ENCODE measurements around the gene MBOAT1. TPM values are rescaled to one million over a fixed set of nuclear protein-coding genes. Genes with fewer than 3 reads are reported as not detected.

MBOAT1 gene
- total and polyA plus RNA-seq, 5 experiments from 2014 or later, result 0.14 to 3.5 (median 0.60) TPM

DNA sequence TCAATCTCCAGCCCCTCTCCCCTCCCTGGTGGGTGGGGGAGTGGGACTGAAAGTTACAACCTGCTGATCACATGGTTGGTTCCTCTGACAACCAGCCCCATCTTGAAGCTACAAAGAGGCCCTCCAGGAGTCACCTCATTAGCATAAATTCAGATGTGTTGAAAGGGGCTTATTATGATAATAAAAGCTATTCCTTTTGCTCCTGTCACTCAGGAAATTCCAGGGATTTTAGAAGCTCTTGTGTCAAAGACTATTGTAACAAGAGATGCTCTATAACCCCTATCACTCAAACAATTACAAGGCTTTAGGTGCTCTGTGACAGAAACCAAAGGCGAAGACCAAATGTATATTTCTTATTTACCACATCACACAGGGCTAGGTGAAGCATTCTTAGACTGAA lies 30.1 kb upstream of the MBOAT1 start:
- Mint-ChIP-seq H3K27ac (no peak overlapping the region), H3K4me1 (peaks cover 2 to 7% (median 6%) of the 10 kb centered on the region in 4 donors), H3K4me3 (no peak overlapping the region), H3K27me3 (no peaks in the 10 kb centered on the region), H3K9me3 (peaks cover 0 to 4% (median 0%) of the 10 kb centered on the region in 9 donors), H3K36me3 (no peaks in the 10 kb centered on the region)
- DNase-seq, result no peak
- POLR2A ChIA-PET, result no interaction called here
- ATAC-seq, result no peak

DNA sequence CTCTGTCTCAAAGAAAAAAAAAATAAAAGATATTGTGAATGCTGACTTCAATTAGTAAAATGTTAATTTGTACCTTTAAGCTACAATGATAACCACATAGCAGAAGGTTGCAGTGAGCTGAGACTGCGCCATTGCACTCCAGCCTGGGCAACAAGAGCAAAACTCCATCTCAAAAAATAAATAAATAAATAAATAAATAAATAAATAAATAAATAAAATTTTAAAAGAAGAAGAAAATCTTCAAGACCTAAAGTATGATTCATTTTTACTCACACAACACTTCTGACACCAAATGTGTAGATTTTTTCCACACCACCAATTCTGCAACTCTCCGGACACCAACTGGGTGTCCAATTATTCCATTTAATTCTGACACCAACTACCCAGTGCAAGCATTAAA lies 28.8 kb upstream of the MBOAT1 start:
- Mint-ChIP-seq H3K4me3 (no peak overlapping the region), H3K36me3 (no peaks in the 10 kb centered on the region), H3K9me3 (peaks cover 0 to 4% (median 0%) of the 10 kb centered on the region in 9 donors), H3K27ac (no peak overlapping the region), H3K27me3 (no peaks in the 10 kb centered on the region), H3K4me1 (peaks cover 2 to 15% (median 8%) of the 10 kb centered on the region in 4 donors)
- POLR2A ChIA-PET, result no interaction called here
- no peak for DNase-seq
- no peak for ATAC-seq

- Mint-ChIP-seq H3K27me3 (no peaks in the 10 kb centered on the region), H3K4me1 (peaks cover 2 to 16% (median 8%) of the 10 kb centered on the region in 4 donors), H3K9me3 (peaks cover 0 to 4% (median 0%) of the 10 kb centered on the region in 9 donors), H3K36me3 (no peaks in the 10 kb centered on the region), H3K27ac (no peak overlapping the region), H3K4me3 (no peak overlapping the region)
- POLR2A ChIA-PET, result no interaction called here
- ATAC-seq (no peak), DNase-seq (no peak)
Measured at GRCh38 chr6:20238688-20239587, 26.7 kb upstream of the MBOAT1 start.

DNA sequence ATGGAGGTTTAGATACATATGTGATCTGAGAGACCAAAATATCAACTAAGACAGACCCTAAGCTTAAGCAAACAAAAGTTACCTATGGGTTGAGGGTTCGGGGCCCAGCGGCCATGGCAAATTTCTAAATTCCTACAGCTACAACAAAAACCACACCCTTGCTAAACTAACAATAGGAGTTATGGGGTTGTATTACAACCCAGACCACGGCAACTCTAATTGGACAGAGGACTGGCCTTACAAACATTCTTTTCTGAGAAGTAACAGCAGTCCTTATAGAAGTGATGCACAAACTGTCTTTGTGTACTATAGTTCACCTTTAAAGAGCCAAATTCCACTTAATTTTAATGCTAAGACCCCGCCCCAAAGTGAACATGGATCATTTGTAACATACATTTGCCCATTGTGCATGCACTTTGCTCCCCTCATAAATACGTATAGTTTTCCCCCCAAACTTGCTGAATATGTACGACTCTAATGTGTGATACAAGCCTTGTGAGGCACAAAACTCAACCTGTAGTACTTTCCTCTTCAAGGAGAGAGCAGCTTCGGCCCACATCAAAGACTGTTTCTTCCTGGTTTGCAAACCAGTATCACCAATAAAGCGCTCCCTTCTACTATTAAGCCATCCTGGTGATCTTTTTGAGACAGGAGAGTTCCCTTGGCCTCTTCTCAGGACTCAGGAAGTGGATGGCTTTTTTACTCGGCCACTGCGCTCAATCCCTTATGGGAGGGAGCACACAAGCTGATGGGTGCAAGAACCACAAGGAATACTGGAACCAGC lies 25.6 kb upstream of the MBOAT1 start:
- Mint-ChIP-seq H3K4me1 (peaks cover 2 to 16% (median 8%) of the 10 kb centered on the region in 4 donors), H3K4me3 (no peak overlapping the region), H3K9me3 (no peaks in the 10 kb centered on the region), H3K27ac (no peak overlapping the region), H3K27me3 (no peaks in the 10 kb centered on the region), H3K36me3 (no peaks in the 10 kb centered on the region)
- DNase-seq (no peak), ATAC-seq (no peak)
- POLR2A ChIA-PET, result no interaction called here

DNA sequence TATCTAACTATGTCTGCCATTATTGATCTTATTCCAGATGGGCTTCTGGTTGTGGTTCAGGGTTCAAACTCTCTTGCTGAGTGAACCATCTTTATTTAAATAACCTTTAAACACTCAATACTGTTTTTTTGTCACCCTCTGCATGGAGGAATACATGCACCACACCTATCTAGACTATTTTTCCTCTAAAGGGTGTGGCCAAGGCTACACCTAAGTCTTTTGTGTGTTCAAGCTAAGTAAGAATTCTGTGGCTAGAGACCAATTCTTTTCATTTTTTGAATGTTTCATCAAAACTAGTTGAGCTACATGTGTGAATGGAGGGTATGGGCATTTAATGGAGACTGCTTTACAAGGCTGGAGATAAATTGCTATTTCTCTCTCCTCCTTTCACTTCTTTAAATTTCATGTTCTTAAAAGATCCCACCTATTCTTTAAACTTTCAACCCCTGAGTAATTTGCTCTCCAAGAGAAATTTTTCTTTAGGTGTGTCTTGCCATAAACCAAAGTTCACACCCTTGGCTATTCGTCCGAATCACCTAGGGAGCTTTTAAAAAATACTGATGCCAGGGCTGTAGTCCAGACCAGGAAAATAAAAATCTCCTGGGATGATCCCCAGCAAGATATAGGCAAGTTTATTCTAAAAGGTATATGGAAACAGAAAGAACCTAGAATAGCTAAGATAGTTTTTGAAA lies 24.8 kb upstream of the MBOAT1 start:
- no peaks in the 10 kb centered on the region for H3K36me3 Mint-ChIP-seq
- H3K9me3 Mint-ChIP-seq, result no peaks in the 10 kb centered on the region
- no peak for ATAC-seq
- POLR2A ChIA-PET, result no interaction called here
- DNase-seq, result no peak
- H3K4me3 Mint-ChIP-seq, result no peak overlapping the region
- no peak overlapping the region for H3K27ac Mint-ChIP-seq
- H3K4me1 Mint-ChIP-seq, result peaks cover 2 to 16% (median 8%) of the 10 kb centered on the region in 4 donors
- no peaks in the 10 kb centered on the region for H3K27me3 Mint-ChIP-seq

GRCh38 chr6:20236344-20236743 lies 24.1 kb upstream of the MBOAT1 start:
- Mint-ChIP-seq H3K36me3 (no peaks in the 10 kb centered on the region), H3K27me3 (no peaks in the 10 kb centered on the region), H3K9me3 (no peaks in the 10 kb centered on the region), H3K27ac (no peak overlapping the region), H3K4me1 (peaks cover 2 to 16% (median 8%) of the 10 kb centered on the region in 4 donors), H3K4me3 (no peak overlapping the region)
- ATAC-seq (no peak), DNase-seq (no peak)
- POLR2A ChIA-PET, result no interaction called here

- ATAC-seq (no peak), DNase-seq (no peak)
- H3K27ac Mint-ChIP-seq, result no peak overlapping the region
- peaks cover 0 to 4% (median 2%) of the 10 kb centered on the region in 5 donors for H3K27me3 Mint-ChIP-seq
- H3K4me3 Mint-ChIP-seq, result no peak overlapping the region
- no peaks in the 10 kb centered on the region for H3K9me3 Mint-ChIP-seq
- H3K4me1 Mint-ChIP-seq, result peaks cover 2 to 16% (median 8%) of the 10 kb centered on the region in 4 donors
- POLR2A ChIA-PET, result no interaction called here
- no peaks in the 10 kb centered on the region for H3K36me3 Mint-ChIP-seq
Measured at GRCh38 chr6:20235041-20235440, 22.8 kb upstream of the MBOAT1 start.

GRCh38 chr6:20234136-20234535 lies 21.9 kb upstream of the MBOAT1 start:
- H3K9me3 Mint-ChIP-seq, result no peaks in the 10 kb centered on the region
- no peak for ATAC-seq
- POLR2A ChIA-PET, result no interaction called here

GRCh38 chr6:20233007-20233730 lies 20.9 kb upstream of the MBOAT1 start:
- Mint-ChIP-seq H3K36me3 (no peaks in the 10 kb centered on the region), H3K9me3 (no peaks in the 10 kb centered on the region), H3K27ac (no peak overlapping the region), H3K27me3 (peaks cover 0 to 6% (median 2%) of the 10 kb centered on the region in 5 donors), H3K4me1 (peaks cover 2 to 16% (median 7%) of the 10 kb centered on the region in 4 donors), H3K4me3 (no peak overlapping the region)
- no peak for ATAC-seq
- POLR2A ChIA-PET, result no interaction called here
- DNase-seq, result no peak

More at GRCh38 chr6:20234136-20234535, 21.9 kb upstream of the MBOAT1 start:
- H3K36me3 Mint-ChIP-seq, result no peaks in the 10 kb centered on the region
- no peak overlapping the region for H3K4me3 Mint-ChIP-seq
- no peak for DNase-seq
- peaks cover 0 to 6% (median 2%) of the 10 kb centered on the region in 5 donors for H3K27me3 Mint-ChIP-seq
- peaks cover 2 to 16% (median 8%) of the 10 kb centered on the region in 4 donors for H3K4me1 Mint-ChIP-seq
- H3K27ac Mint-ChIP-seq, result no peak overlapping the region

GRCh38 chr6:20232188-20232587 lies 19.9 kb upstream of the MBOAT1 start:
- Mint-ChIP-seq H3K27me3 (peaks cover 0 to 6% (median 2%) of the 10 kb centered on the region in 5 donors), H3K36me3 (no peaks in the 10 kb centered on the region)
- POLR2A ChIA-PET, result no interaction called here

DNA sequence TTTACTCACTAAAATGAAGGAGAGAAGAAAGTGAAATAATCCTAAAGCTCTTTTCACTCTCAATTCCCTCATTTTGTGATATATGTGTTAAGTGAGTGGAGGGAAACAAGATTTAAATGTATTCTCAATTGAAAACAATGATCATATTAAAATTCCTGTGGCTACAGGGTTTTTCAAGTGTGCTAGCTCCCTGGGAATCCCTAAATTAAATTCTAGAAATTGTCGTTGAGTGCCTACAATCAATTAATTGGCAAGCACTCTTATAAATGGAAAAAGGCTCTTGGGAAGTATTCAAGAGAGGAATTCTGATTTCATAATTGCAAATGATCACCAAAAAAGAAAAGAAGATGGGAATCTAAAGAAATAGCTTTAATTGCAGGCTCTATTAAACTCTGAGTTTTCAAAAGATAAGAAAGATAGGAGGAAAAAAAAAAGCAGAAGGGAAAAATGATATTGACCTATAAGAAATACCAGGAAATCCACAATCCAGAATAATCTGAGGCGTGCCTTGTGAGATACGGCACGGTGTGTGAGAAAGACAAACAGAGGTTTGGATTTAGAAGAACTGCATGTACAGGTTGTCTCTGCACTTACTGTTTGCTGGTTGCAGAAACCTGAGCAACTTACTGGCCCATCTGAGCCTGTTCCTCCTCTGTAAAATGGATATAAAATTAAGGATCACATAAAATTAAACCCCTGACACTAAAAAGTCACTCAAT lies 18.3 kb upstream of the MBOAT1 start:
- Mint-ChIP-seq H3K36me3 (no peaks in the 10 kb centered on the region), H3K4me1 (no peaks in the 10 kb centered on the region), H3K9me3 (no peaks in the 10 kb centered on the region), H3K27me3 (peaks cover 0 to 10% (median 2%) of the 10 kb centered on the region in 5 donors), H3K27ac (no peak overlapping the region), H3K4me3 (no peak overlapping the region)
- POLR2A ChIA-PET, result no interaction called here
- ATAC-seq (no peak), DNase-seq (no peak)

More at GRCh38 chr6:20232188-20232587, 19.9 kb upstream of the MBOAT1 start:
- DNase-seq, result no peak
- Mint-ChIP-seq H3K27ac (no peak overlapping the region), H3K9me3 (no peaks in the 10 kb centered on the region), H3K4me3 (no peak overlapping the region), H3K4me1 (peaks cover 0 to 11% (median 1%) of the 10 kb centered on the region in 4 donors)
- ATAC-seq, result no peak

DNA sequence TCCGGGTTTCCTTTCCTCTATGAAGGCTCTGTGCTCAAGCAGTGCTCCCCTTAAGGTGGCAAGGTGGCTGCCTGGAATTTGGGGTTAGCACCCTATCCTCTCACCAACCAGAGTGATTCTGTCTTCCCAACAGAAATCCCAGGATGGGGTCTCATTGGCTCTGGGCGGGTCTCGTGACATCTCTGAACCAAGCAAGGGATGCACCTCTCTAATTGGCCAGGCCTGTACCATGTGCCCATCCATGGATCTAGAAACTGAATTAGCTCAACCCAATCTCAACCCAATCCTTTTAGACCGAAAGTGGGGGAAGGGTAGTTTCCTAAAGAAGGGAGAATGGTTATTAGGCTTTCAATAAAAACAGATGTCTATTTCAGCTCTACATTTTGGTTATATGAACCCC lies 17.6 kb upstream of the MBOAT1 start:
- ATAC-seq (no peak), DNase-seq (no peak)
- POLR2A ChIA-PET, result no interaction called here
- Mint-ChIP-seq H3K9me3 (no peaks in the 10 kb centered on the region), H3K36me3 (no peaks in the 10 kb centered on the region), H3K27me3 (peaks cover 0 to 10% (median 2%) of the 10 kb centered on the region in 5 donors), H3K4me3 (no peak overlapping the region), H3K27ac (no peak overlapping the region), H3K4me1 (no peaks in the 10 kb centered on the region)
